NB4 (cell line): ENCODE results near the gene PPP1R15B.

Source experiments
- DNase-seq: peaks from one replicate; pipeline ENCODE4 v3.0.0; 2010; ENCODE audit warnings: low read depth
- H3K4me3 ChIP-seq: one replicate; pipeline ENCODE4 v1.5.1; 2011; ENCODE audit warnings: mild to moderate bottlenecking, low read depth, low read length, moderate library complexity
- MYC ChIP-seq: IDR thresholded peaks from 2 replicates; pipeline ENCODE4 v1.6.1; 2011; ENCODE audit warnings: low read depth, low read length
- POLR2A ChIP-seq: IDR thresholded peaks from 2 replicates; pipeline ENCODE4 v1.6.1; 2011; ENCODE audit warnings: mild to moderate bottlenecking; ENCODE audit not compliant: insufficient read length; ENCODE audit errors: extremely low read depth
- TF ChIP-seq, protein P1 (sequence below): IDR thresholded peaks from one replicate; pipeline ENCODE4 v1.5.1; 2012; ENCODE audit warnings: low read depth, low read length
- TF ChIP-seq, protein P2 (sequence below): IDR thresholded peaks from 2 replicates; pipeline ENCODE4 v1.6.1; 2011; ENCODE audit warnings: low read depth, low read length

PPP1R15B gene

DNA sequence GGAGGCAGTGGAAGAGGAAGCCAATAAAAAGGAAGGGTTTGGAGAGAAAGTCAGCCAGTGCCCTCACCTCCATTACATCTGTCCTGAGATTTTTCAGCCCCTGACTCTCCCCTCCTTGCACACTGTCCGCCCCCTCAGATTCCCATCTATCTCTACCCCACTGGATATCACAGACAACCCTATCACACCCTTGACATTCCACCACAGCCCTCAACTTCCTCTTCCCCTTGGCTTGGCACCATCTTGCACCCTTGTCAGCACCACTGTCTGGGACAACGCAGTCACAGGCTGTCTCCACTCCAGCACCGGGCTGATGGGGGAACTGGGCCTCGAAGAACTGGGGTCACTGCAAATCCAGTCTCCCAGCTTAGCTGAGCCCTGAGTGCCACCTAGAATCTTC lies 37.7 kb downstream of the PPP1R15B start:
- TF ChIP-seq MYC (no peak), POLR2A (no peak)
- TF ChIP-seq, protein P1, sequence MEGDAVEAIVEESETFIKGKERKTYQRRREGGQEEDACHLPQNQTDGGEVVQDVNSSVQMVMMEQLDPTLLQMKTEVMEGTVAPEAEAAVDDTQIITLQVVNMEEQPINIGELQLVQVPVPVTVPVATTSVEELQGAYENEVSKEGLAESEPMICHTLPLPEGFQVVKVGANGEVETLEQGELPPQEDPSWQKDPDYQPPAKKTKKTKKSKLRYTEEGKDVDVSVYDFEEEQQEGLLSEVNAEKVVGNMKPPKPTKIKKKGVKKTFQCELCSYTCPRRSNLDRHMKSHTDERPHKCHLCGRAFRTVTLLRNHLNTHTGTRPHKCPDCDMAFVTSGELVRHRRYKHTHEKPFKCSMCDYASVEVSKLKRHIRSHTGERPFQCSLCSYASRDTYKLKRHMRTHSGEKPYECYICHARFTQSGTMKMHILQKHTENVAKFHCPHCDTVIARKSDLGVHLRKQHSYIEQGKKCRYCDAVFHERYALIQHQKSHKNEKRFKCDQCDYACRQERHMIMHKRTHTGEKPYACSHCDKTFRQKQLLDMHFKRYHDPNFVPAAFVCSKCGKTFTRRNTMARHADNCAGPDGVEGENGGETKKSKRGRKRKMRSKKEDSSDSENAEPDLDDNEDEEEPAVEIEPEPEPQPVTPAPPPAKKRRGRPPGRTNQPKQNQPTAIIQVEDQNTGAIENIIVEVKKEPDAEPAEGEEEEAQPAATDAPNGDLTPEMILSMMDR: no peak
- TF ChIP-seq, protein P2, sequence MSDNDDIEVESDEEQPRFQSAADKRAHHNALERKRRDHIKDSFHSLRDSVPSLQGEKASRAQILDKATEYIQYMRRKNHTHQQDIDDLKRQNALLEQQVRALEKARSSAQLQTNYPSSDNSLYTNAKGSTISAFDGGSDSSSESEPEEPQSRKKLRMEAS: no peak
- DNase-seq: no peak
- no peak overlapping the region for H3K4me3 ChIP-seq

DNA sequence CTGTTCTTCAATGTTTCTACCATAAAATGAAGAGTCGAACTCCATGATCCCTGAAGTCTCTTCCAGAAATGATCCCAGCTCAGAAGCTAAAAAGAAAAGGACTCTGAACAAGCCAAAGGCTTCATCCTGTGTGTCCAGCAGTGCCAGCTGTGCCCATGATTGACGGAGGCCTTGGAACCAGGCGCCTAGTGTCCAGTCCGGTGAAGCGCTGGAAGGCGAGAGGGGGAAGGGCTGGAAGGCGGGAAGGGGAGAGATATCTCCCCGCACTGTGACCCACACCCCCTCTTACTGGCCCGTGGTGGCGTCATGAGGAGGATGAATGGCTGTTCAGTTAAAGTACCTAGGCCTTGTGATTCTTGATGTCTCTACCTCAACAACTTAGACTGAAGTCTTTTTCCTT lies 41.4 kb downstream of the PPP1R15B start:
- no peak for DNase-seq
- no peak overlapping the region for H3K4me3 ChIP-seq
- TF ChIP-seq MYC (no peak), POLR2A (no peak)
- TF ChIP-seq, protein P2: no peak
- TF ChIP-seq, protein P1: no peak

DNA sequence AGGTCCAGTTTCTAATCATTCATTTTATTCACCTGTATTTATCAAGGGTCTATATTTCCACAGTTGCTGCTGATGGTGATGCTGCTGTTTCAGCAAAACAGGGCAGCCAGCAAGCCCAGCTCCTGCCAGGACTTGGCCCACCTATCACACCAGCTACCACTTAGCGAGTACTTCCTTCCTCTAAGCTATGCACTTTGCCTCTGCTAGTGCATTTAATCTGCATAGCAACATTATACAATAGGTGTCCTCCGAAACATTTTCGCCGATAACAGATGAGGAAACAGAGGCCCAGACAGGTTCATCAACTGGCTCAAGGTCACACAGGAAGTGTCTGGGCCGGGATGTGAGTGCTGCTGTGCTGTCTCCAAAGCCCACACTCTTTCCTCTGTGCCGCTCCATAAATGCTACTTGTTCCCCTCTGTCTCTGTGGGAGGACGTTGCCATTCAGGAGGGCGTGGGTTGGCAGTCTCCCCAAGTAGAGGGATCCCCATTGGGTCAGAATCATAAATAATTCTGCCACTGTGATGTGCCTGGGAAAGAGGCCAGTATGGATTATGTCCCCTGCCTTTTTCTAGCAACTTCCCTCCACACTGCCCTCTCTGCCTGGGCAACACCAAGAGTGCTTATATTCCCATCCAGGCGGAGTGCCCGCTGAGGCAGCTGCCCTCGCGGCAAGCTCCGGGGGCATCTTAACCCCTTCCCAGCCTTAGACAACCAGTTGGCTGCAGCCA lies 42.5 kb downstream of the PPP1R15B start:
- TF ChIP-seq POLR2A (no peak), MYC (no peak)
- TF ChIP-seq, protein P2: no peak
- TF ChIP-seq, protein P1: no peak
- DNase-seq: no peak
- H3K4me3 ChIP-seq: no peak overlapping the region

DNA sequence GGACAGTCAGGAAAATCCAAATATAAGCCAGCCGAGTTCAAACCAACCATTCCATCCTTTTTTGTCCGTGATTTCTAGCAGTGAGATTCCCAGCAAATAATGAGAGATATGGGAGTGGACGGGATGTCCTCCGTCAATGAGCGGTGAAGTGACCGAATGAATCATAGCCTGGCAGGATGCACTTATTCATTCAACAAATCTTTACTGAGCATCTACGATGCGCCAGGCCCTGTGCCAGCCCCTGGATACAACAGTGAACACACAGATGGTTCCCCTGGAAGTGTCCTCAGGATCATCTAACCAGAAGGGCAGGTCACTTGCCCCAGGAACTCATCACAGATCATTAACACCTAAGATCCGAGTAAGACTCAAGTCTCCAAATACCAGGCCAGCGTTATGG lies 43.7 kb downstream of the PPP1R15B start:
- TF ChIP-seq MYC: no peak
- TF ChIP-seq, protein P2: no peak
- TF ChIP-seq, protein P1: no peak
- TF ChIP-seq POLR2A: no peak
- no peak overlapping the region for H3K4me3 ChIP-seq
- no peak for DNase-seq

DNA sequence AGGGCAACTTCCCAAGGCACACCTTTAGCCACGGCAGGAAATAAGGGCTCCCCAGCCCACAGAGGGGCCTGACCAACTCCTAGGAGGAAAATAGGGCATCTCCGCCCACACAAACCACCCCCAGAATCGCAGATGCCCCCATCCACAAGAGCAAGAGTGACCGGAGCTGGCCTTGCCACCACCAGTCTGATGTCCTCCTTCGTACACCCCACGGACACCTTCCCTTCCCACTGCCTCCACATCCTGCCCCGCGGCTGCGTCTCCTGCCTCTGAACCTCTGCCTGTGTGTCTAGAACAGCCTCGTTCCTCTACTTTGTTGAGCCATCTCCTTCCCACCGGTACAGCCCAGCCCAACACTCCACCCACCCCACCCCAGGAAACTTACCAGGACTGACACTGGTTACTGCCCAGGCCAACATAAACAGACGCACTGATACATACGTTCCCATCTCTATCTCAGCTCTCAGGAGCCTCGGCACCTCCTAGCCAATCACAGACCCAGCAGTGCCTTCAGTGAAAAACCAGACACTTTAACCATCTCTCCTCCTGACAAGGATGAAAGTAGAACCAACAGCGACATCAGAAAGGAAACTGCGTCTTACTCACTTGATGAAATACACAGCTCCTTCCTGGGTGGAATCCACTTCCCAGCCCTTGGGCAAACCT lies 44.3 kb downstream of the PPP1R15B start:
- TF ChIP-seq, protein P2: no peak
- TF ChIP-seq POLR2A (no peak), MYC (no peak)
- TF ChIP-seq, protein P1: no peak
- H3K4me3 ChIP-seq: no peak overlapping the region
- no peak for DNase-seq
